ENCODE results near the gene EEFSEC. TPM values are rescaled to one million over a fixed set of nuclear protein-coding genes. Genes with fewer than 3 reads are reported as not detected.

Gene EEFSEC
- total RNA-seq, 1 donor from 2014 or later: 8.6 TPM

DNA sequence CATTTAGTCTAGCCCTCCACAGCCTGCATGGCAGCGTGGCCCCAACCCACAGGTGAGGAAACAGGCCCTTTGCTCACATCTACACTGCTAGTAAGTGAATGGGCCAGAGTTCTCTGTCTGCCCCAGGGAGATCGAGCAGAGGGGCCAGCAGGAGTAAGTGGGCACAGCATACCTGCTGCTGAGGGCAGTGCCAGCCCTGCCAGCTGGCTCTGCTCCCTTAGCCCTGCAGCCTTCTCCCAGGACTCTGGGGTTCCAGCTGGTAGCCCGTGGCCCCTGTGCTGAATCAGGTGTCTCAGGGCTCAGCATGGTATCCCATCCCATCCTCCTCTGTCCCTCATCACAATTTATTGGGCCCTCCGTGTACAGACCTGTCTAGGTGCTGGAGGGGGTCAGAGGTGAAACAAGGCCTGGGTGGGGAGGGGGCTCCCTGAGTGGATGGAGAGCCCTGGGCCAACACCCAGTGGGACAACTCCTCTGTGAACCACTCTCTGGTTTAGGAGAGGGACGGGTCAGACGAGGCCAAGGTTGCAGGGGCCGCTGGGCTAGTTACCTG is 211.6 kb downstream of the EEFSEC start:
- no peak for DNase-seq (ENCODE audit: low read depth)

DNA sequence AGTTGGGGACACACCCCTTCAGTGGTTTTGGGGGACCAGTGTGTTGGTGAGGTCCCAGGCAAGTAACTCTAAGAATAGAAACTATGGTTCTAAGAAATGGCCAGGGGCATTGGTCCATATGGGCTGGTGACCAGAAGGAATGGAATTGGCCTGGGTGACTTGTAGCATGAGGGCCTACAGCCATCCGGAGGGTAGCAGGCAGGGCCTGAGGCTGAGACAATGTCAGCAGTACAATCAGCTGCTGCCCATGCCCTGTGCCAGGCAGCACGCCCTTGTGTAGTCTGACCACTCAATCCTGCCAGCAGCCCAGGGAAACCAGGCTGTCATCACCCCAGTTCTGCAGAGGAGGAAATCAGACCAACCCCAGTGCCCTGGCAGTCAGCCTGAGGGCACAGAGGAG is 212.9 kb downstream of the EEFSEC start:
- DNase-seq (ENCODE audit: low read depth): peak; percentile 85

DNA sequence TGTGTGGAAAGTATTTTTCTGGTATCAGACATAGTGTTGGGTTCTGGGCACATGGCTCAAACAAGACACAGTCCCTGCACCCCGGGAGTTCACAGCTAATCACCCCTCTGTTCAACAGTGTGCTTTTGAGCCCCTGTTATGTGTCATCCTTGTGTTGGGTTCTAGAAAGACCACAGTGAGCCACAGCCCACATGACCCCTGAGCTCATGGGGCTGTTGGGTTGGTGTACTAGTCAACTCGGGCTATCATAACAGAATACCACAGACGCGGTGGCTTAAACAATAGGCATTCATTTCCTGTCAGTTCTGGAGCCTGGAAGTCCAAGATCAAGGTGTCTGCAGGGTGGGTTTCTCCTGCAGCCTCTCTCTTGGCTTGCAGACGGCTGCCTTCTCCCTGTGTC is 213.4 kb downstream of the EEFSEC start:
- DNase-seq (ENCODE audit: low read depth): peak; percentile 31

DNA sequence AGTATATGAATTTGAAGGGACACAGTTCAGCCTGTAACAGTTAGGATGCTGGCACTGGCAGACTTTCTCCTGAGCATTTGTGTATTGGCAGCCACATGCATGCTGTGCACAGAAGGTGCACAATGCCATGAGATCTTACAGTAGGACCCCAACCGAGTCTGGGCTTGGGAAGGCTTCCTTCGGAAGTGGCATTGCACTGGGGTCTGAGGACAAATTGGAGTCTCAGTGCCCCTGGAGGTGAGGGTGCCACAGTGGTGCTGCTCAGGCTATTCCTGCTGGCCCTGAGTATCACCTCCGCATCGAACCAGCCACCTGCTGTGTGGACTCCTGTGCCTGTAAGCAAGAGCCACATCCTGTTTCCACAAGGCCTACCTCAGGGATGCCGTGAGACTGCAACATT is 213.9 kb downstream of the EEFSEC start:
- DNase-seq (ENCODE audit: low read depth): no peak

DNA sequence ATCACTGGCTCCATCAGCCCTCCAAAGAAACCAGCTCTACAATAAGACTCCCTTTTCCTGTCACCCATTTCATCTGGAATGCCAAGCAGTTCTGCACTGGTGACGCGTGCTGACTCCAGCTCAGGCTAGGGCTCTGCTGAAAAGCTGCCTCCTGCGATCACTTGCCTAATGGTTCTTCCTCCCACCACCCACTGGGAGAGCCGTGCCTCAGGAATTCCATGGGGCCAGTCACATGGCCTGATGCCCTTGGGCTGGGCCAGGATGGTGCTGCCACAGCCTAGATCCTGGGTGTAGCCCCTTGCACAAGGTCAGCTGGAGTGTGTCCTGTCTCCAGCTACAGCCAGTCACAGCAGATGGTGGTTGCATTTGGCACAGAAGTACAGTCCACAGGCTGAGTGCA is 214.5 kb downstream of the EEFSEC start:
- DNase-seq (ENCODE audit: low read depth): peak; percentile 60

DNA sequence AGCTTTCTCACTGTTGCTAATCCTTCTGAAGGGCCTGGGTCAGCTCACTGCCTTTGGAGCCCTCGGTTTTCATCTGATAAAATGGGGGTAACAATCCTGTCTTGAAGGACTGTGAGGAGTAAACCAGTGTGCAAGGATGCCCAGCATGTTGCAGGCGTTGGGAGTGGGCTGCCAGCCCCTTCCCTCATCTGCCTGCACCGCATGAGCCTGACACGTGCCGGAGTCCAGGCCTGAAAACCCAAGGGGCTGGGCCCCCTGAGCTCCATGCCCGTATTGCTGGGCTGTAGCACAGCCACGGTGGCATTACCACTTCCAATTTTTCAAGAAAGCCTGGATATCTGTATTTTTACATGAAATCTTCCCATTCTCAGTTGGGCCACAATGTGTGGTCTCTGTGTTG is 215.3 kb downstream of the EEFSEC start:
- DNase-seq (ENCODE audit: low read depth): no peak

DNA sequence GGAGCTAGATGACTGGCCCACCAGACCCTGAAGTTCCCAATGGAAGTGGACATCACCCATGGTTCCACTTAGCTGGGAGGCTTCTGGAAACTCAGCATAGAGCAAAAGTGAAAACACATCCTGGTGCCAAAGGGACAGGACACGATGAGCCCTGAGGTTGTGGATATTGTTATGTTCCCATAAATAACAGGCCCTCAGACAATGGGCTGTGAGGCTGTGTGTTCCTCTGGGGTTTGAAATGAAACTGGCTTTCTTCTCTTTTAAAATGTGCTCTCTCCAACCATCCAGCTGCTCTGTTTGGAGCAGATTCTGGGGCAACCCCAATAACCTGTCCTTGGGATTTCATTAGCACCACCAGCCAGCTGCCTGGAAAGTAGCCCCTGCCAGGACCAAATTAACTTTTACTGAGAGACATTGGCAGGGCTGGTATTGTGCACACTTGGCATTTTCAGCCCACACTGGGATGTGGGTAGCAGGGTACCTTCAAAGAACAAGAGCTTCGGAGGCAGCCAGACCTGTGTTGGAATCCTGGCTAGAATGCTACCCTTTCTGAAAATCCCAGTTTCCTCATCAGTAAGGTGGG is 215.9 kb downstream of the EEFSEC start:
- DNase-seq (ENCODE audit: low read depth): peak; percentile 91

DNA sequence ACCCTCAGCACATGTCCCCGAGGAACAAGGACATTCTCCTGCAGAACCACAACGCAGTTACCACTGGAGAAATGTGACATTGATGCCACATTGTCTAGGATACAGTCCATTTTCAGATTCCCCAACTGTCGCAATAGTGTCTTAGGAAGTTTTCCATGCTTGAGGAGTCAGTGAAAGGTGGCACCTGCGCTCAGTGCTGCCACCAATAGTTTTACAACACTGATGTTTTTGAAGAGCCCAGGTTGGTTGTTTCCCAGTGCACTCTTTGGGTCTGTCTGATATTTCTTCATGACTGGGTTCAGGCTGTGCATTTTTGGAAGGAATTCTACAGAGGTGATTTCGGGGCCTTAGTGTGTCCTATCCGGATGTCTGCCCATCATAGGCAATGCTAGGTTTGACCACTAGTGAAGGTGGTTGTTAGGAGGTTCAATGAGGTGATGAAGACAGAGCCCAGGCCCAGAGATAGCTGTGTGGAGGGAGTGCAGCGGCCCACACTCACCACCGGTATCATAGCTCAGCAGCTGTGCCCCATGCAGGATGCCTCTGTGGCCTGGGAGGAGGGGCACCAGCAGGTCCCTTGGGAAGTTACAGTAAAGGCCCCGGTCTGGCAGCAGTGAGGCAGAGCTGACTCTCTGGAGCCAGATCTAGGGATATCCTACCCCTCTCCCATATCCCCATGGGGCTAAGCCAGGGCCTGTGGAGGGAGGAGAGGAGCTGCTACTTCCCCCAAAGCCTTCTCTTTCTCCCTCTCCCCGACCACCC is 216.8 kb downstream of the EEFSEC start:
- peak; percentile 91 for DNase-seq (ENCODE audit: low read depth)

DNA sequence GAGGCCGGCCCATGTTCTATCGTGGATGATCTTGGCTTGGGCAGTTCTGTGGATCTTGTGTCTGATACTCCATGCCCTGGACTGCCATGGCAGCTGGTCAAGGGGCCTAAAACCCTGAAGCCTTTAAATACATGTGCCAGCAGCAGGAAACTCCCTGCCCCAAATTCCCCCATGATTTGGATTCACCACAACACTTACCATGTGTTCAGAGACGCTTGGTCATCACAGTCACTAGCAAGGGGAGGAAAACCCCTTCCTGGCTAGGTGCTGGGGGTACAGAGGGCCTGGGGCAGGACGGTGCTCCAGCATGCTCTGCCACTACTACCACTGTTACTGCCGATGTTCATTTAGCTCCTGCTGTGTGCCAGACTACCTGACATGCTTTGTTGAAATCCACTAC is 219.0 kb downstream of the EEFSEC start:
- peak; percentile 51 for DNase-seq (ENCODE audit: low read depth)

DNA sequence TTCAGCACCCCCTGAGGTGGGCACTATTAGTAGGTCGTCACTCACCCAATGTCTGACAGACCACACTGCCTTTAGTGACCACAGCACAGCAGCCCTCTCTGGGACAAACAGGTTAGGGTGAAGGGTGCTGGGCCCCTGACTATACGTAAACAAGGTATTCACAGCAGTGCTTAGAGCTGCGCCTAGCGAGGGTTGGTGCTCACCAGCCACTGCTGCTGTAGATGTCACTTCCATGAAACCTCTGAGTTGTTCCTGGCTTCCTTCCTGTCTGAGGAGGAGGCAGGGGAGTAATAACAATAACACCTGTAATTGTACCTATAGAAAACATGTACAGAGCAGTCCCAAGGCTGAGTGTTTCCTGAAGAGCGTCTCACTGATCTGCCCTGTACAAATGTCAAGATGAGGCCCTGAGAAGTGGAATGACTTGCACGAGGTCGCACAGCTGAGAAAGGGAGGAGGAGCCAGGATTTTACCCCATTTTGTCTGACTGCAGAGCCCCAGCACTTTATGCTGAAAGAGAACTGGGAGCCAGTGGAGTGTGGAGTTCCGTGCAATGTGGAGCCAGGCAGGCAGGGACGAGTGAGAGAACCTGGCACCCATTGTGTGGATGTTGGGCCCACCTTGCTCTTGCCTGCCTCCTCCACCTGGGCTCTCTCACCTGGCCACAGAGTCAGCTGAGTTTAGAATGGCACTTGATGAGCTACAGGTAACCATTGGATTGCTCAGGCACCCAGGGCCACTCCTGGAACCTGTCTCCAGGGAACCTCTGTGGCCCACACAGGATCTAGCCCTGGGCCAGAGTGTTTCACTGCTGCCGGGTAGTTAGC is 219.6 kb downstream of the EEFSEC start:
- DNase-seq (ENCODE audit: low read depth): no peak

DNA sequence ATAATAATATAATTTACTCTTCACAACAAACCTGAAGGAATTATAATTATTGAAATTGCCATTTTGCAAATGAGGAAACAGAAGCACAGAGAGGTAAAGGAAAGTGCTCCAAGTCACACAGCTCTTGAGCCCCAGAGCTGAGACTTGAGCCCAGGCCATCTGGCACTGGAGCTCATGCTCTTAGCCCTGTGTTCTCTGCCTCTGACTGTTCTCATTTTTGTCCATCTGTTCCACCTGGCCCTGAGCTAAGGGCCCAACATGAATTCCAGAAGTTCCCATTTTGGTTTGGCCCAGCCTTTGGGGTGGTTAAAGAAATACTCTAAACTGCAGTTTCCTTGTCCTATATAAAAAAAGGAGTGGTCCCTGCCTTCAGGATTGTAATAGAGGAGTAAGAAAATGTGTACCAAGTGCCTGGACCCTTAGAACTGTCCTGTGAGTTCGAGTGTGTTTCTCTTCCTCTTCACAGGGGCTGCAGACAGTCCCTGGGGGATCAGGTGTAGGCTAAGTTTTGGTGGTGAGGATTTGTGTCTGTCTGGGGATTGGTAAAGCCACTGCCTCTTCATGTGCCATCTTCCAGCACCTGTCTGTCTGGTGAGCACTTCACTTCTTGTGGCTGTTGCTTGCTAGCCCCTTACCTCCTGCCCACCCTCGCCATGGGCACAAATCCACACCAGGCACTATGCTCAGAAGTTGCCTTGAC is 221.6 kb downstream of the EEFSEC start:
- peak; percentile 32 for DNase-seq (ENCODE audit: low read depth)

DNA sequence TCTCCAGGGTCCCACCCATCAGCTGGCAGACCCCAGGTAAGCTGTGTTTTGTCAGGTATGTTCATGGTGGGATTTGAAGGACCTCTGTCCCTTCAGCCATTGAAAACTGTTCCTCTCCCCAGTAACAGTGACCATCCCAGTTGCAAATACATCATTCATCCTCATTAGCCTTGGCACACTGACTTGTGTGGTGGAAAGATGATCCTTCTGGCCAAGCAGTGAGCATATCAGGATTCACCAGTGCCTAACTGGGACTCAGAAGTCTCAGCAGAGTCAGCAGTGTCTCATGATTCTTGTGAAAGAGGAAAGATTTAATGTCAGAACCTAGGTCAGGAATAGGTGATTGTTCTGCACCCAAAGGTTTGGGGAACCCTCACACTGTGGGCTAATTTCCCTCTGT is 223.2 kb downstream of the EEFSEC start:
- peak; percentile 76 for DNase-seq (ENCODE audit: low read depth)

DNA sequence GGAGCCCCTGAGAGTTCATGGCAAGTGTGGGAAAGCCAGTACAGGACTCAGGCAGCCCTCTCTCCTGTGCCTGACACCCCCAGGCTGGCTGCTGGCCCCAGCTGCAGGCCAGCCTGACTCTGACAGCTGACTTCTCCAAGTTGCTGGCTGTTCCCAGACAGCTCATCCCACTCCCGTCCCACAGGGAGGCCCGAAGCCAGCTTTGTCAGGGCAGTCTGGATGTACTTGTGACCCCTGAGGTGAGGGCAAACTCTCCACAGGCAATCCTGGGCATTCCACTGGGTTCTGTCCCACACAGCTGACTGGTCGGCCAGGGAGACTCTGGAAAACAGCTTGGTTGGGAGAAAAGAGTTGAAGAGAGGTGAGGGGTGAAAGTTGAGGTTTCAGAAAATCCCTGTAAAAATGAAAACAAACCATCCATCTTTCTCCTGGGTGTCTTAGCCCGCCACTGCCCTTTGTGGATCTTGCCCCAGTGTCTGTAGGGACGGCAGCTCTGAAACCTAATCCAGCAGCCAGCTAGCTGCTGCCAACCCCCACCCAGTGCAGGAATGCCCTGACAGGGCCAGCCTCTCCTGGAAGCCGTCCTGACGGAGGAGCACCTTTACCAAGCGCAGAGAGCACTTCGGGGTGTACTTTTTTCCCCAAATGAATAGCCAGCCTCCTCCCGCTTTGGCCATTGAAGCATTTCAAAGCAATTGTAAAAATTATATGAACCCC is 225.5 kb downstream of the EEFSEC start:
- DNase-seq (ENCODE audit: low read depth): peak; percentile 96

DNA sequence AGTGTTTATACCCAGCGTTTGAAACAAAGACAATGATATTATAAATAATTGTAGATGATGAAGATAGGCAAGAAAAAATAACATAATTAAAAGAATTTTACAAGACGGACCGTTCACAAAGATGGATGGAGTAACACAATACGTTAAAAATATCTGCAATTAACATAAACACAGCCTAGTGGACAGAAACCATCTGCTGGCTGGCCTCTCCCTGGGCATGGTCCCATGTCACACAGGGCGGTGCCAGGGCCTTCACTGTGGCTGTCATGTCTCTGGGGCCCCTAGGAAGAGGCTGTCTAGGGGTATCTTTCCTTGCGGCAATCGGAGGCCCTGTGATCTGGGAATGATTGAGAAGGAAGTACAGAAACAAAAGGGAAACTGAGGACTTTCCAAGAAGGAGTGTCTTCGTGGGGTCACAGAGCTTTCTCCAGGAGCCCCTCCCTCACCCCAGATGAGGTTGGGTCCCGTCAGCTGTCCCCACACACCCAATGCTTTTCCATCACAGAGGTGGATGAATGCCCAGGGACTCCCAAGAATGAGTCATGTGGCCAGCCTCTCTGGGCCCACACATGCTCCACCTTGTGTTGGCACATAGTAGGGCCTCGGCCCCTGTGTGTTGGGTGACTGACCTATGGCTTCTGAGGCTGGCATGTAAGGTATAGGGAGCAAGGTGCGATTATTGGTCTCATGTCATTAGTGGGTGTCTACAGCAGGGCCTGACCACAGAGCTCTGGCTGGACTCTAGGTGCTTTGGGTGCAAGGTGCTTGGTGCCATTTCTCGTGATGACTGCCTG is 226.3 kb downstream of the EEFSEC start:
- peak; percentile 40 for DNase-seq (ENCODE audit: low read depth)

DNA sequence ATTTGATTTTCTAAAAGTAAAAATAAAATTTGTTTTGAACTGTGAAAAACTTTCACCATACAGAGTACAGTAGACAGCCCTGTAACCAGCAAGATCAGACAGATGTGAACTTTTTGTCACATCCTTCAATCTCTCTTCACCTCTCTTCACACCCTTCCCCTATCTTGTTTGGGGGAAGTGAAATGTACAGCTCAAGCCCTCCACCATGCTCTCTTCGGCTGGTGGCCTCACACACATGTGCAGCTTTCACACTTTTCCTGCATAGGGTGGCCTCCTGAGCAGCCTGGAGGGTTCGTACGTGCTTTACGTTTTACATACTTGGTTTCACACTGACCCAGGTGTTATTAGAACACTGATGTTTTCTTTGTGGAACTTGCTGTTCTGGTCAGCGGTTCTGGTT is 227.0 kb downstream of the EEFSEC start:
- DNase-seq (ENCODE audit: low read depth): no peak

DNA sequence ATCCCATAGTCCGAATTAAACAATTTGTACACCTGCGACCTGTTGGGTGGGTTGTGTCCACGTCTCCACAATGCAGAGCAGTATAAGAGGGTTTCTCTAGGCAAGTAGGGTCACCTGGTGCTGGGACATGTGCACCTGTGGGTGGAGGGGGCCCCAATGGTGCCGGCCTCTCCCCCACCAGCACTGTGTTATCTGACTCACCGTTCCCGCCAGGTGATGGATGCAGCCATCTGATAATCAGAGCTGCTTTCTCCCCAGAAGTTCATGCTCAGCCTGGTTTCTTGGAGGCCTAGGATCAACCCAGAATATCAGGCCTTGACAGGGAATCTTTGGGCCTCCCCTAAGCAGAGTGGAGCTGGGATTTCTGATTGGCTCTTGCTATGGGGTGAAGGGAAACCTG is 227.4 kb downstream of the EEFSEC start:
- DNase-seq (ENCODE audit: low read depth): no peak

DNA sequence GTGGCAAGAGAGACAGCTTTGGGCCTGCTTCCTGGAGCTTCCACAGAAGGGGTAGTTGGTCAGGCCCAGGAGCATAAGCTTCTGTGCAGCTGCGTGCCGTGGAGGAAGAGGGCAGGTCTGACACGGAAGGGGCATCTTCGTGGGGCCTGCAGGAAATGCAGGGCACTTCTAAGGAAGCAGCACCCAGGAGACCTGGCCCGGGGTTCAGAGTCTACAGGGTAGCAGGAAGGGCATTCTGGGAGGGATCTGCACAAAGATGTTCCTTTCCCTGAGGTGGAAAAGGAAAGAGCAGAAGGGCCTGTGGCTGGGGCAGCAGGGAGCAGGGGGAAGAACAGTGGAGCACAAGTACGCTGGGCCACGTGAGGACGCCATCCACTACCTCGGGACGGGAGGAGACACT is 228.3 kb downstream of the EEFSEC start:
- no peak for DNase-seq (ENCODE audit: low read depth)

DNA sequence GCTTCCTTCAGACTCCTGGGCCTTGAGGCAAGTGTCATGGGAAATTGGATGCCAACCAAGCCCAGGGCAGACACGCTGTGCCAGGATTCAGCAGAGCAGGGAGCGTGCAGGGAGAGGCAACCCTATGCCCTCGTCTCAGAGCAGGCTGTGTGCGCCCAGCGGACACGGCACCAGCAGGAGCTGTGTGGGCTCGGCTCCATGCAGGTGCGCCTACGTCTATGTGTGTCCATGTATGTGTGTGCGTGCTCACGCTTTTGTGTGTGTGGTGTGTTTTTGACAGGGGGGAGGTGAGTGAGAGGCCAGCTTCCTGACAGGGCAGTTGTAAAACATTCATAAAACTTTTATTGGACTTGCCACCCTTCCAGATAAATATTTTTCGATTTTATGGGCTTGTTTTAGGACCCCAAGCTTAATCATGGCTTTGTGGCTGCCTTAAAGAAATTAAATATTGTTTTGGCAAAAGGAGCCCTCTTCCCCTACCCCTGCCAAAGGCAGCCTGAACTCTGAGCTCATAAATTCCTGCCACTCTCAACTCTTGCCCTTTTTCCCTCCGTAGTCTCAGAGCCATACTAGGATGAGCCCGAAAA is 229.0 kb downstream of the EEFSEC start:
- no peak for DNase-seq (ENCODE audit: low read depth)

Measured in myocyte (in vitro differentiated cells).